Thyroid gland (tissue), 4 donors: ENCODE measurements around the gene NRP2. TPM values are rescaled to one million over a fixed set of nuclear protein-coding genes. Genes with fewer than 3 reads are reported as not detected.

Source experiments
- DNase-seq, 2 donors: peaks; one replicate each; pipeline ENCODE4 v3.0.0-alpha.2; 2019
- H3K27ac ChIP-seq, 3 donors: fragments of 200-600 bp; sonication (generic); 1 replicate in 2 of 3; 2 replicates in 1 of 3; pipeline ENCODE4 v1.5.1; 2016 to 2019; ENCODE audit warnings: mild to moderate bottlenecking in 1 of 3, moderate library complexity in 1 of 3
- H3K27me3 ChIP-seq: fragments of 200-600 bp; sonication (generic); one replicate; pipeline ENCODE4 v1.5.1; 2019
- H3K36me3 ChIP-seq, 2 donors: fragments of 200-600 bp; sonication (generic); one replicate each; pipeline ENCODE4 v1.5.1; 2016 to 2019
- H3K4me1 ChIP-seq, 2 donors: fragments of 200-600 bp; sonication (generic); one replicate each; pipeline ENCODE4 v1.5.1; 2017 to 2019
- H3K4me3 ChIP-seq, 3 donors: fragments of 200-600 bp; sonication (generic); replicated peaks in 1 of 3; 1 replicate in 2 of 3; 2 replicates in 1 of 3; pipeline ENCODE4 v1.5.1; 2016; ENCODE audit warnings: mild to moderate bottlenecking in 1 of 3
- H3K9me3 ChIP-seq: fragments of 200-600 bp; sonication (generic); one replicate; pipeline ENCODE4 v1.5.1; 2017
- CTCF ChIP-seq, 6 experiments: fragments of 200-600 bp in 3 of 6; fragments of 450-650 bp in 3 of 6; sonication (generic) in 3 of 6; IDR thresholded peaks; one replicate each; pipeline ENCODE4 v1.5.1; 2016 to 2019; ENCODE audit warnings: antibody characterized with exemption in 6 of 6, mild to moderate bottlenecking in 2 of 6, inconsistent platforms in 1 of 6, moderate library complexity in 1 of 6
- POLR2A ChIP-seq, 2 donors: fragments of 450-650 bp; IDR thresholded peaks; one replicate each; pipeline ENCODE4 v1.6.1; 2017; ENCODE audit warnings: antibody characterized with exemption in 2 of 2, mild to moderate bottlenecking in 2 of 2, moderate library complexity in 1 of 2
- WGBS, 2 donors: methylation state at CpG; one replicate each; pipeline ENCODE4 v1.1.5; 2017; 5-methylcytosine and 5-hydroxymethylcytosine counted together
- intact Hi-C: fragments of 100-400 bp; cut with DNase I; formaldehyde crosslinking; loops from one replicate; pipeline ENCODE4 v1.15.1; 2023
- total RNA-seq, 4 donors: library from RNA; depleted of rRNA; stranded (reverse); fragments of >200 nt; gene quantifications; one replicate each; pipeline ENCODE4 v1.2.3, GENCODE V29; 2016

NRP2 gene
- total RNA-seq, 4 donors from 2014 or later: 29.3 to 62.5 (median 41.6) TPM

DNA sequence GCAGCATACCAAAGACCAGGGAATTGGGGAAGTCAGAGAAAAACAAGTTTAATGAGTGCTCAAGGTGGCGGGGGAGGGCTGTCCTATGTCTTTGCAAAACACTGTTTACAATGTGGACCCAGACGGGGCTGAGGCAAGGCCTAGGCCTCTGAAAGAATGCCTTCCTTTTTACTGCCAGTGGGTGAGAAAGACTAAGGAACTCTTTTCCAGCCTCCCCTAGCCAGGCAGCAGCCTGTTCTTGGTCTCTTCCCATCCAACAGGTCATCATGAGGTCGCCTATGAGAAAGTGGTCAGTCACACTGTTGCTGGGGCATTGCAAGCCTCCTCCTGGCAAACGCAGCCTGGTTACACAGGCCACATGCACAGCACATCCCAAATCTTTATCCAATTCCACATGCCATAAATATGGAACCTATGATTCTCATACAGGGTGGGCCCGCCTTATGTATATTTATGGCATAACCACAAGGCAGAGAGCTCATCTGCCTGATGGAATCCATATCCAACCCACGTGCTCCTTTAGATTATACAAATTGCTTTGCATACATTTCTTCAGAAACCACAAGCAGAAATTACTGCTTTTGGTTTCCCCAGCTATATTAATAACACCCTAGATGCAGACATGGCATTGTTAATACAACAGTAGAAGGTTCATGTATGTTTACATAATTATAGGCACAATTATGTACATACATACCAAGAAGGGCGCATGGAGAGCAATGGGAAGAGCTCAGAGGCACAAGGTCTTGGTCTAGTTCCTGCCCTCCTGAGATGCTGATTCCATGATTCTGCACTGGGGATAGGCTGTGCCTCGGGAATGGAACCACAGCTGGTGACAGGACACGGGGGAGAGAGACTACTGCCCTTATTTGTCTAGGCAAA lies 48.6 kb downstream of the NRP2 start:
- intact Hi-C loops: no loop called here
- Histone ChIP-seq H3K27me3 (no peaks in the 10 kb centered on the region), H3K27ac (no peak overlapping the region), H3K4me3 (no peak overlapping the region), H3K36me3 (peaks cover 0 to 2% of the 10 kb centered on the region in 2 donors), H3K9me3 (no peaks in the 10 kb centered on the region), H3K4me1 (peaks cover 17 to 23% of the 10 kb centered on the region in 2 donors)
- DNase-seq: no peak
- 85 to 92% methylated on average over 9 of the region's 9 CpGs for WGBS, 2 donors
- TF ChIP-seq POLR2A (IDR thresholded peaks at IDR 0.05) (no peak), CTCF (IDR thresholded peaks at IDR 0.05) (no peak)

GRCh38 chr2:205731583-205731981 lies 49.3 kb downstream of the NRP2 start:
- TF ChIP-seq CTCF (IDR thresholded peaks at IDR 0.05) (no peak), POLR2A (IDR thresholded peaks at IDR 0.05) (no peak)
- 71 to 76% methylated on average over 4 of the region's 4 CpGs for WGBS, 2 donors
- Histone ChIP-seq H3K9me3 (no peaks in the 10 kb centered on the region), H3K4me3 (no peak overlapping the region), H3K4me1 (peaks cover 17 to 23% of the 10 kb centered on the region in 2 donors), H3K27me3 (no peaks in the 10 kb centered on the region), H3K36me3 (no peaks in the 10 kb centered on the region), H3K27ac (no peak overlapping the region)
- intact Hi-C loops: no loop called here
- no peak for DNase-seq

DNA sequence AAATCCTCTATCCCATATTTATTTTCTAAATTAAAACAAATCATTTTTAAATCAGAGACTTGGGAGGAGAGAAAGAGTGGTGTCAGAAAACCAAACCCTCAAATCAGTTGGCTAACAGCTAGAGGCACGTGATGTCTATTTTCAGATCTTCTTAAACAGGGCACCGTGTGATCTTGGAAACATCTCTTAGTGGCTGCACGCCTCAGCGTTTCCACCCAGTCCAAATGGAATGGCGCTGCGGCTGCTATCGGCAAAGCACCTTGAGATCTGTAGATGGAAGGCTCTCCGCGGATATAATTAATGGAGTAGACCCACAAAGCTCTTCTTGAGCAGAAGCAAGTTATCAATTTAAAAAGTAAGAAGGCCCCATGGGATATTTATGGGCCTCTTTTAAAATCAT lies 50.0 kb downstream of the NRP2 start:
- DNase-seq: no peak
- H3K27ac ChIP-seq: no peak overlapping the region
- WGBS, 2 donors: 93 to 97% methylated on average over 9 of the region's 9 CpGs
- H3K4me1 ChIP-seq: peaks cover 17 to 23% of the 10 kb centered on the region in 2 donors
- H3K27me3 ChIP-seq: no peaks in the 10 kb centered on the region
- H3K36me3 ChIP-seq: no peaks in the 10 kb centered on the region
- H3K9me3 ChIP-seq: no peaks in the 10 kb centered on the region
- intact Hi-C loops: no loop called here
- H3K4me3 ChIP-seq: no peak overlapping the region
- TF ChIP-seq POLR2A (IDR thresholded peaks at IDR 0.05) (no peak), CTCF (IDR thresholded peaks at IDR 0.05) (no peak)

DNA sequence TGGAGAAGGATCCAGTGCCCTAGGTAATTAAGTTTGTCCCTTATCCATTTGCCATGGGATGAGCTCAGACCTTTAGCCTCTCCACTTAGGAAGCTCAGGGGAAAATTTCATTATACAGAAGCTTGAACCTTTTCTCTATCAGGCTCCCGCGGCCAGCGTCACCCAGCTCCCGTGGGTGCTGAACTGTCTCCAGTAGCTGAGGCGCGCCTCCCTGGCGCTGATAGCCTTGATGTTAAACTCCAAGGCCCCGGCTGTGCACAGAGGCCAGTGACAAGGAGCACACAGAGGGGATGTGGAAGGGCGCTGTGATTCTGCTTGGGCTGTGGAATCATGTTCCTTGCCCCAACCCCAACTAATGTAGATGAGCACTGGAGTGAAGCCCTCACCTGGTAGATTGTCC lies 50.8 kb downstream of the NRP2 start:
- peak overlapping the region in 1 of 3 donors; percentile 48 for H3K27ac ChIP-seq

More for the DNA sequence above, 50.8 kb downstream of the NRP2 start:
- H3K27me3 ChIP-seq: no peaks in the 10 kb centered on the region
- DNase-seq: no peak
- H3K9me3 ChIP-seq: no peaks in the 10 kb centered on the region
- H3K36me3 ChIP-seq: no peaks in the 10 kb centered on the region
- no peak for TF ChIP-seq CTCF (IDR thresholded peaks at IDR 0.05)
- WGBS, 2 donors: 93 to 96% methylated on average over 9 of the region's 9 CpGs
- no peak overlapping the region for H3K4me3 ChIP-seq
- H3K4me1 ChIP-seq: peaks cover 17 to 23% of the 10 kb centered on the region in 2 donors
- intact Hi-C loops: no loop called here
